Fibroblast of peridontal ligament (primary cell): ENCODE data around the gene KCNQ4.

Experiments
- DNase-seq: peaks from one replicate; pipeline ENCODE4 v3.0.0-alpha.2; 2010; ENCODE audit errors: extremely low read depth

Gene KCNQ4

DNA sequence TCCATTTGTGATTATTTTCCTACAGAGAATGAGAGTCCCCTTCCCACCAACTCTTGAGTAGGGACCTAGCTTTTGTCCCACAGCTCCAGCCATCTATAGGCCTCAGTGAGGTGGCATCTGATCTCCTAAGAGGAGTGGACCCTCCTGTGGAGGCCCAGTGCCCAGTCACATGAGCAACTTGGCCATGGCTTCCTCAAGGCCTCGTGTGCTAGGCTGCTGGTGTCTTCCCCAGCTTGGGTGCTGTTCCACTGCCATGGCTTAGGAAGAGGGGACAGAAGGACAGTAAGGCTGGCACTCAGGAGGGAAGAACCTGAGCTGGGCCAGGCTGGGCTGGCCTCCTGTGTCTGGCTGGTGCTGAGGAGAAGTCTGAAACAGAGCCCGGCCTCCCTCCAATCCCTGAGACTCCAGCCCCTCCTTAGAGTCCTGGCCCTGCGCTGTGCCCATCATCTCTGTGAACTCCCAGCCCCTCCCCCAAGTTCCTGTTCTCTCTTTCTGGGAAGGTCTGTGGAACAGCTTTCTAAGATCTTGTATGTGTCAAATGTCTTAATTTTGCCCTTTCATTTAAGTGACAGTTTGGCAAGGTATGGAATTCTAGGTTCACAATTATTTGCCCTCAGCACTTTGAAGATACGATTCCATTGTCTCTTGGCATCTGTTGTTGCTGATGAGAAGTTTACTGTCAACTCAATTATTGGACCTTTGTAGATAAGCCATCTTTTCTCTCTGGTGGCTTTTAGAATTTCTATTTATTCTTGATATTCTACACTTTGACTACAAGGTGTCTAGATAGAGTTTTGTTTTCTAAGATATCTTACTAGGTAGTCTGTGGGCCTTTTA lies 7.1 kb upstream of the KCNQ4 start:
- no peak for DNase-seq

DNA sequence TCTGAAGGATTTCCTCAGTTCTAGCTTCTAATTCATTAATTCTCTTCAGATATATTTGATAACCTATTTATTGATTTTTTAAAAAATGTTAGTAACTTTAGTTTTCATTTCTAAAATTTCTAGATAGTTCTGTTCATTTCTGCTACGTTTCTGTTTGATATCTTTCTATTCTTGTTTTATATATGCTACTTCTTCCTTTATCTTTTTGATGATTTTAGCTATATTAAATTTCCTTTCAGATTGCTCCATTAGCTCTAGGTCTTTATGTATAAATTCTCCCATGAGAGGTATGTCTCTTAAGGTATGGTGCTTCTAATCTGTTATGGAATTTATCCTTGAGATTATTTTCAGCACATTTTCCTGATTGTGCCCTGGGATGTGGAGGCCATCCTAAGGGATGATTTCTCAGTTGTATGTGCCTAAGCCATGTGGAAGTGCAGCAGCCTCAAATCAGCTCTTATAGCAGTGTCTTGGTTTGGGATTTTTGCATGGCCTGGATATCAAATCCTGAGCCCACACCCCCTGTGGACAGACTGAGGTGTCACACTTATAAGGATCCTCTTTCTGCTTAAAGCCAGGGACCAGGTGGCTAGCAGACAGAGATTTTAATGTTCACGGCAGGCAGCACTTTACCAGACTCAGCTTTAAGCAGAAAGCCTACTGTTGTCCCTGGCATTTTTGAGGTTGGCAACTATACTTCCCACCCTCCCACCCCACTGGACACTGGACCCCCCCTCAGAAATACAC lies 6.2 kb upstream of the KCNQ4 start:
- no peak for DNase-seq

DNA sequence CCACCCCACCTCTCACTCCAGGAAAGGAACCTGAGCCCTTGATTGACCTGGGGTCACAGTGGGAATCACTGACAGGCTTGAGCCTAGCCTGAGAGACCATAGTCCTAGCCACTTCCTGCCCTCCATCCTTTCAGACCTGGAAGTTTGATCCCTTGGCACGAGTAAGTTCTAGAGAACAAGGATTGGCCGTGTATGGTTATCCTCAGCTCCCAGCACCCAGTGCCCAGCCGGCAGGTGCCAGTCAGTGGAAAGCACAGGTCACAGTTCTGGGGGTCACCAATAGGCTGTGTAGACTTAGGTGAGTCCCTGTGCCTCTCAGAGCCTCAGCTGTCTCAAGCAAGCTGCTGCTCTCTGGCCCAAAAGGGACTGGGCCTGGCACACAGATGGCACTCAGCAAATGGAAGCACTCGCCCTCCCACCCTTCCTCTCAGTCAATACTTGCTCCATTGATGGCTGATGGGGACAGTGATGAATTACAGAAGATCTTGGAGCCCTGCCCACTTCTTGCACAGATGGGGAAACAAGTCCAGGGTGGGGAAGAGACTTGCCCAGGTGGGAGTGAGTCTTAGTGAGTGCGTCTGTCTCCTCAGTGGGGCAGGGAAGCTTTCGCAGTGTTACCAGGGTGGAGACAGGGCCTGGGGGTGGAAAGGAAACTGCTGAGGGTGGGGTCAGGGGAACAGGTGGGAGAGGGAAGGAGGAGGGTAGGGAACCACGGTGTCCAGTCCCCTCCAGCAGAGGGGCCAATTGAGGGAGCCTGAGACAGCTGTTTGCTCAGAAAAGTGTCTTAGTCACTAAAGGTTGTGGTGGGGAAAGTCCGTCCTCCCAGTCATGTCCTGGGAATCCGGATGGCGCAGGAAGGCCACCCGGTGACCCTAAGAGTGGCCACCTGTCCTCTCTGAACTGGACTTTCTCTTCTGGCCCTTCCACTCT lies 2.6 kb upstream of the KCNQ4 start:
- no peak for DNase-seq

DNA sequence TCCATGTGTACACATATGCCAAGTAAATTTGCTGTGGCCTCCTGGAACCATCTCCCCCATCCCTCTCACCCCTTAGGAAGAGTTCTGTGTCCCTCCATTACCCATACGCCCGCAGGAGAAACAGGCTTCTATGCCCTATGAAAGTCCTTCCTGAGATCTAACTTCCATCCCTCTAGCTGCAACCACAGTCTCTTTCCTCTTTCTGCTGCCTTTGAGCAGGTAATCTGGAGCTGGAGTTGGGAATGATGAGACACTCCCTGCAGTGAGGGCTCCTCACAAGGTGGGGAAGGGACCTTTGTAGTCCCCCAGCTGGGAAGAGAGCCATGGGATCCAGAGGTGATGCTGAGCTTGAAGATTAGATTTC lies 2.0 kb upstream of the KCNQ4 start:
- no peak for DNase-seq

DNA sequence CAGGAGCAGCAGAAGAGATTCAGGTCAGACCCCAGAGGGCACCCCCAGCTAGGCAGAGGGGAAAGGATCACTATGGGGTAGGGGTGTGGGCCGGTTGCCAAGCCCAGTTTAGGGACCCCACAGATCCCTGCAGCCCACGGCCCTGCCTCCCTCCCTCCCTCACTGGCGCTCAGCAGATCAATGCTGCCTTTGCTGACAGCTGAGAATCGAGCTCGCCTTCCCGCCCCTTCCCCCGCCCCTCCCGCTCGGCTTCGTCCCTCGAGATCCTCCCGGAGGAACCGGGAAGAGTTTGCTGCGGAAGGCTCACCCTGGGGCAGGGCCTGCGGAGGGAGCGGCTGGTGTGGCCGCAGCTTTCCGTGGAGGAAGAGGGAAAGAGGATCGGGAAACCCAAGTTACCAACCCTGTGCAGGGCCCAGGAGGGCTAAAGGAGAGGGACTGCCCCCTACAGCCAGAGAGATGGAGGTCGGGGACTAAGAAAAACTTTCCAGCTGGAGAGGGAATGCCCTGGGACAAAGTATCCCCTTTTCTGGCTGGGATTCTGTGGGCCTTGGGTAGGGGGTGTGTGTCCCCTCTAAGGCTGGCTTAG lies 1.1 kb upstream of the KCNQ4 start:
- no peak for DNase-seq

DNA sequence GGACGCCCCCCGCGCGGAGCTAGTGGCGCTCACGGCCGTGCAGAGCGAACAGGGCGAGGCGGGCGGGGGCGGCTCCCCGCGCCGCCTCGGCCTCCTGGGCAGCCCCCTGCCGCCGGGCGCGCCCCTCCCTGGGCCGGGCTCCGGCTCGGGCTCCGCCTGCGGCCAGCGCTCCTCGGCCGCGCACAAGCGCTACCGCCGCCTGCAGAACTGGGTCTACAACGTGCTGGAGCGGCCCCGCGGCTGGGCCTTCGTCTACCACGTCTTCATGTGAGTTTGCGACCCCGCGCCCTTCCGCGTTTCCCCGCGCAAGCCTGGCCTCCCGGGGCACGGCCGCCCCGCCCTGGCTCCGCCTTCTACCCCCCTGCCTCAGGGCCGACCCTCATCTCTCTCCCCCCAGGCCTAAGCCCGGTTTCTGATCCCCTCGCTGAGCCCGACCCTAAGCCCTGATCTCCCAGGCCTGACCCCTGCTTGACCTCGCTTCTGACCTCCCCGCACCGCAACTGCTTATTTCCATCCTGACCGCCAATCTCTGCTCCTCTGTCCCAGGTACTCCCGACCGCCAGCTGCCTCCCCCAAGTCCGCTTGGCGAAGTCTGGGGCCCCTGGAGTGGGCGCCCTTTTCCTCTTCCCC lies 669 bp downstream of the KCNQ4 start:
- DNase-seq: no peak

DNA sequence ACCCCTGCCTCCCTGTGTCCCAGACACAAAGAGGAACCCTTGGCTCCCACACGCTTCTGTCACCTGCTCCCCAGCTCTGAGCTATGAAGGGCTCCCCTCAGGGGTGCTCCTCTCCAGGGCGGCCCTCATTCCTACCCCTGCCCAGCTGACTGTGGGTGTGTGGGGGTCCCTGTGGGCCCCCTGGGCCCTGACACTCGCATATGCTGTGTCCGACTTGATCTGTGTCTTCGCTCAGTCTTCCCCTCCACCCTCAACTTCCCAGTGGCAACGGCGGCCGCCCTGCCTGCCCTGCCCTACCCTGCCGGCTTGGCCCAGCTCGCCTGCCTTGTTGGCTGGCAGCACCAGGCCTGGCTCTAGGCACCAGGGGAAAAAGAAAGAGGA lies 1.2 kb downstream of the KCNQ4 start:
- no peak for DNase-seq

DNA sequence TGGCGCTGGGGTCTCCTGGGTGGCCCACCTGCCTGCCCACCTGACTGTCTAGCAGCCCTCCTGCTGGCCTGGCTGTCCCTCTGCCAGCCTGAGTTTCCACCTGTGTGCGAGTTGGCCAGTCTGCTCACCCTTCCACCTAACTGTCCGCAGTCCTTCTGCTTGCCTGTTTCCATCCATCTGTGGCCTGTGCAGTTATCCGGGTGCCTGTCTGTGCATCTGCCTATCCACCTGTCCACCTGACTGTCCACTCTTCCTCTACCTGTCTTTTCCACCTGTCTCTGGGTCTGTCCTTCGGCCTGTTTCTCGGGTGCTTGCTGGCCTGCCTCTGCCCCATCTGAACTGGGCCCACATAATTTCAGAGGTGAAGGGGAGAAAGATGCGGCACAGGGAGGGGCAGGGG lies 1.9 kb downstream of the KCNQ4 start:
- DNase-seq: no peak

DNA sequence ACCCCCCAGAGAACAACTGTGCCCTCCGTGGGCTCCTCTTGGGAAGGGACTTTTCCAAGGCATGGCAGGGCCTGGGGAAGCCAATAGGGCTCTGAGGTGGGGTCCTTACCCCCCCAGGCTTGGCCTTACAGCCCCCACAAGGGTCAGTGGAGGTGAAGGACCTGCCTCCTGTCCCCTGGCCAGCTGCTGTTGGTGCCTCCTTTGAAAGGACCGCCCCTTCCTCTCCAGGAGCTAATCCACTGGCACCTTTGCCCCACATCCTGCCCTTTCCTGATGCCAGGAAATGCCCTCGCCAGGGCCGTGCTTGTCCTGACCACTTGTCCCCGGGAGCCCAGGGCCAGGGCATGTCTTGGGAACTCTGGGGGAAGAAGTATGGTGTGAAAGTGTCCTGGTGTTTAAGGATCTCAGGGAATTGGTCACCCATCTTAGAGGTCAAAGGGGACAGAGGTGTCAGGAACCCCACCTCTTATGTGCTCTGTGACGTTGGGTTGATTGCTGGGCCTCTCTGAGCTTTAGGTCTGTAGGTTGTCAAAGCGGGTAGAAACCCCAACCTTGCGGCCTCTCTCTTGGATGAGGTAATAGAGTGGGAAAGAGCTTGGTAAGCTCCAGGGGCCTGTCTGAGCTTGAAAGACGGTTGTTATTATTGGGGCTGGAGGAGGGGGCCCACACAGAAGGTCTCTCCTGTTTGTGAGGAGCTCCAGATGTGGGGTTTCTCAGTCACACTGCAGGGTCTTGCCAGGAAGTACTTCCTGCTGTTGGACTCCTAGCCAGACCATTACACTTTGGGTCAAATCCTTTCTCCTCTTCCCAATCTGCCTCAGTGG lies 2.8 kb downstream of the KCNQ4 start:
- no peak for DNase-seq

DNA sequence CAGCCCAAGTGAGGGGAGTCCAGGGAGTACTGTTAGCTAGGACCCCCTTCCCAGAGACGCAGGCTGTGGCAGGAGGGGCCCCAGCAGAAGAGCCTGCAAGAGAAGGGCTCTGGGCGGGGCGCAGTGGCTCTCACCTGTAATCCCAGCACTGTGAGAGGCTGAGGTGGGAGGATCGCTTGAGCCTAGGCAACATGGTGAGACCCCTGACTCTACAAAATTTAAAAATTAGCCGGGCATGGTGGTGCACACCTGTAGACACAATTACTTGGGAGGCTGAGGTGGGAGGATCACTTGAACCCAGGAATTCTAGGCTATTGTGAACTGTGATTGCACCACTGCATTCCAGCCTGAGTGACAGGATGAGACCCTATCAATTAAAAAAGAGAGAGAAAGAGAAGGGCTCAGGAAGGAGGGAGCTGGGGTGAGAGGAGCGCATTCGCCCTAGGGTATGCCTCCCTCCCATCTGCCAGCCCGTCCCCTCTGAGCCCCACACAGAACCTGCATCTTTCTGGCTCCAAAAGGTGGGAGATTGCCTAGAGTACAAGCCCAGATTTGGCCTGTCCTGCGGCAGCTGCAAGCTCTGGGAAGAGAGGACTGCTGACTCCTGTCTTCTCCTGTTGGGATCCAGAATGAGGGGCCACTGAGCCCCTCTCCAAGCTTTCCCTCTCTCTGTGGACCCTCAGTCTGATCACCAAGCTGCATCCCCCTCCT lies 3.6 kb downstream of the KCNQ4 start:
- DNase-seq: no peak

DNA sequence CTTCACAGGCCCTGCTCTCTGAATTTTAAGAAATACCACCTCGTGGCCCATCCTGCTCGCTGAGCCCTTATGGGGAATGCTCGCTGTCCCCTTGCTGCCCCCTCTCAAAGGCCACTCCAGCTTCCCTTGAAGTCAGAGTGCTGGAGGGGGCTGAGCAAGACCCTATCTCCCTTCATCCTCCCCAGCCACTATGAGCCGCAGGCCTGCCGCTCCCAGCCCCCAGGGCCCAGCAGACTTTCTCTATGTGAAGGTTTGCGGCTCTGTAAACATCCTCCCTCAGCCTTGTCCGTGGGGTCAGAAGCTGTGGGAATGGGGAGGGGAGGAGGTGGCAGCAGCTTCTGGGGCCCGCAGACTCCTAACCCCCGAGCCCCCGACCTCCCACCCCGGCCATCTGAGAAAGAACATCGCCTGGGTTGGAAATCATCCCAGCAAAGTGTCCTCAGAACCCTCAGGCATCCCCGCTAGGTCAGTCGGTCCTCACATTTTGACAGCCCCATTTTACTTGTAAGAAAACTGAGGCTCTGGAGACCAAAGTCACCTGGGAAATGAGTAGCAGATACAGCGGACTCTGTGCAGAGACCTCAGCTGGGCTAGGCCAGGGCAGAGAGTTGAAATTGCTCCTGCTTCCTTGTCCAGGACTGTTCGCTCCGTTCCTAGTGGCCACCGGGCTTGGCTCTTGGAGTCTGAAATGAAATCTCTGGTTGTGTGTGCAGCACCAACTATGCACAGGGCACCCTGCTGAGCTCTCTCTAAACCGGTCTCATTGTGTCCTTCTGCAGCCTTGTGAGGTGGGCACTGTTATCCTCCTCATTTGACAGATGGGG lies 4.4 kb downstream of the KCNQ4 start:
- DNase-seq: no peak

DNA sequence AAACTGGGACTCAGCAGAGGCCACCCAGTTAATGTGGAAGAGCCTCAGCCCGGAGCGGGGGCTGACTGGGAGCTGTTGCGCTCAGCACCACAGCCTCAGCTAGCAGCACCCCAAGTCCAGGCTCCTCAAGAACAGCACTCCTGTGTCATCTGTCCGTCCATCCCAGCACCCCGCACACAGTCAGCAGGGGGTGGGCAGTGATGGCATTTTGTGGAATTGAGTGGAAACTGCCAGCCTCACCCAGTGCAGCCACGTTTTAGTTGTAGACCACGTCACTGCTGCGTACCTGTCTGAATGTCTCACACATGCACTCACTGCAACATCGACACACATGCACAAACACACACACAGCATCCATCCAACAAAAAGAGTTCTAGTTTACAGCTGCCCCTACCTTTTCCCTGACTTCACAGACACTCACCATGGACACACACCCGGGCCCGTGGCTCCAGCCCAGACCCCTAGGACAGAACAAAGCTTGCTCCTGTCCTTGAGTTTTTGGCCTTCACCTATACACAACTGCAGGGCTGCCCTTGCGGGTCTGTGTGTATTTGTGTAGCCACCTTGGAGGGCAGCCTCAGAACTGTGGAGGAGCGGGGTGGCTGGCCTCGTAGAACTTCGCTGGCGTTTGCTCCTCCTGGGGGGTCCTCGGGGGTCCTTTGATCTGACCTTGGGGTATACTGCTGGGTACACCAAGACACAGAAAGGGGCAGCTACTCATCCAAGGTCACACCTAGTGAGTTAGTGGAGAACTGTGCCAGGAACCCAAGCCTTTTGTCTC lies 5.2 kb downstream of the KCNQ4 start:
- DNase-seq: no peak

DNA sequence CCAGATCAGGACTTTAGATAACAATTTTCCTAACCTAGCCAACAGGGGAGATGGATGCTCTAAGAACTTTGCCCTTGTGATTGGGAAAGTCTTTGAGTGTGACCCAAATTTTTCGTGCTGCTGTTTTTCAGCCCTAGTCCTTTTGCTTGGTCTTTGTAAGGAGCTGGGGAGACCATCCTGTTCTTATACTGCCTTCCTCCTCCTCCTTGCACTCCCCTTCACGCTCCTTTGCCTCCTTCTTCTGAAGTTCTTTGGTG lies 5.7 kb downstream of the KCNQ4 start:
- DNase-seq: no peak

DNA sequence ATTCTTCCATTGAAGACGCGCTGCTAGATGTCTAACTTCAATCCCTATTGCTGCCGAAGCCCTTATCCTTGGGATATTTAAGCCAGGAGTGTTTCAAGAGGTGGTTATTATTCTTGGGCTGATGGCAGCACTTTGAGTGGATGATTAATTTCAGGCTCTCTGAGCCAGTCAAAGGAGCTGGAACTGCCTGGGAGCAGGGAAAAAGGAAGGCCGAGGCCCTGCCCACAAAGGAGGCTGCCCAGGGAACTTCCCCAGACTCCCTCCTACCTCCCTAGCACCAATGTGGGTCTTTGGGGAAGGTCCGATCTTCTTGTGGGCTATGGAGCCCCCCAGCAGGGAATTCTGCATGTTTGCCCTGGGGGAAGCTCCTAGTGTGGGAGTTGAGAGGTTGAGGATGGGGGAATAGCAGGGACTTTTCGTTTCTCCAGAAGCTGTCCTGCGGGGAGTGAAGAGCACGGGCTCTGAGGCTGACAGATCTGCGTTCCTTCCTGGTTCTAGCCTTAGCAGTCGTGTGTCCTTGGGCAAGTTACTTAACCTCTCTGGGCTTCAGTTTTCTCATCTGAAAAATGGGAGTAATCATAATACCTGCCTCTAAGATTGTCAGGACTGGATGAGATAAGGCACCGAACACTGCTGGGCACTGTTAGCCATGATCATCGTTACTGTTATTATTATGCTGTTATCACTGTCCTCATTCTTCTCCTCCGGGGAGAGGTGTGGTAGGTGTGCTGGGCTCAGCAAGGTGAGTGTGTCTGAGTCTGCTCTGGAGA lies 6.3 kb downstream of the KCNQ4 start:
- DNase-seq: no peak

DNA sequence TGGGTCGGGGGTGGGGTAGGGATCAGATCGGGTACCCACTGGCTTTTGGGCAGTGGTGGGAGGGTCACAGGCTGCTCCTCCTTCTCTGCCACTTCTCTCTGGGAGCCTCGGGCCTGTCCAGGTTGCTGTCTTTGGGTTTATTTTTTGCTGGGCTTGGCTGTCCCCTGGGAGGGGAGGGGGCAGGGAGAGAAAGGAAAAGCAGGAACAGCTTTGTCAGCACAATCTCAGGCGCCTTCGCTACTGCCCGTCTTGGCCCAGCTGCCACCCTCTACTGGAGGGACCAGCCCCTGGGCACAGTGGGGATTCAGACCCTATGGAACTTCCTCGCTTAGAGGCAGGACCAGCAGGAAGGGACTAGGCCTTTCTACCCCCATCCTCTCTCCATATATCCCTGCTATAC lies 8.4 kb downstream of the KCNQ4 start:
- no peak for DNase-seq

DNA sequence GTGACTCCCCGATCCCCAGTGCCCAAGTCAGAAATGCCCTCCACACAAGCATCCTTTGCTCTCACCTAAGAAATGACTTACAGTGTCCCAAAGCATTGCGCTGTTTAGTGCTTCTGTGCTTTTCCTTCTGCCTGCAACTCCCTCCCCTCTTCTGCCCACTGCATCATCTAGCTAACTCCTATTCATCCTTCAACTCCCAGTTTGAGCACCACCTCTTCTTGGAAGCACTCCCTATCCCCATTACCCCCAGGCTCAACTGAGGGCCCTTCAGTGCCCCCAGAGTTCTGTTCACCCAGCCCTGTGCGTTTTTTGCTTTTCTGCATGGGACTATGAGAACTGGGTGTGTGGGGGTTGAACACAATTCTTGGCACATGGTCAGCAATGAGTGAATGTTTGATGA lies 10.0 kb downstream of the KCNQ4 start:
- no peak for DNase-seq

DNA sequence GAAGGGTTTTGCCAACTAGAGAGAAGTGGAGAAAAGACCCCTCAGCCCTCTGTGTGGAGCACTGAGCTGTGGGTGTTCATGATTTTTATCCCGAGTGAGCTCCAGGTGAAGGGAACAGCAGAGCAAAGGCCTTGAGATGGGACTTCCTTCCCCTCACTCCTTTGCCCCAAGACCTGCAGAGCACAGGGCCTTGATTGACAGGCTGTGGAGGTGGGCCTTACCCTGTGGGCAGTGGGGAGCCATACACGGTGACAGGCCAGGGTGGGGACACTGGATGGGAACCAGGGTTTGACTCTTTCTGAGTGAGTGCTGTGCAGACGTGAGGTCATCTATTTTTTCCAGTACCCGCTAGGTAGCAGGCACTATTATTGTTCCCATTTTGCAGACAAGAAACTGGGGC lies 10.5 kb downstream of the KCNQ4 start:
- no peak for DNase-seq
